Measurements from ENCODE around the gene ANKMY2.

Gene ANKMY2

GRCh38 chr7:16638282-16639280 is 7.0 kb downstream of the ANKMY2 start:
- Mint-ChIP-seq H3K9me3 (no peaks in the 10 kb centered on the region), H3K36me3 (ENCODE audit: low read depth) (peaks cover 15% of the 10 kb centered on the region), H3K27me3 (ENCODE audit: low read depth) (no peaks in the 10 kb centered on the region), H3K4me1 (peaks cover 61% of the 10 kb centered on the region), H3K4me3 (no peak overlapping the region), H3K27ac (peak overlapping the region in 2 of 3 experiments; percentile 35 to 60)
- no peak for TF ChIP-seq CTCF (IDR thresholded peaks at IDR 0.05; ENCODE audit: unreplicated experiment in 3 of 3)

- H3K4me3 Mint-ChIP-seq, result peak overlapping the region in 1 of 3 experiments; percentile 3
- peak overlapping the region; percentile 31 to 60 (median 35) for H3K27ac Mint-ChIP-seq
- peaks cover 51% of the 10 kb centered on the region for H3K4me1 Mint-ChIP-seq
- H3K36me3 Mint-ChIP-seq (ENCODE audit: low read depth), result peaks cover 16% of the 10 kb centered on the region
- TF ChIP-seq CTCF (IDR thresholded peaks at IDR 0.05; ENCODE audit: unreplicated experiment in 3 of 3), result no peak
- H3K27me3 Mint-ChIP-seq (ENCODE audit: low read depth), result no peaks in the 10 kb centered on the region
- H3K9me3 Mint-ChIP-seq, result no peaks in the 10 kb centered on the region
Measured at GRCh38 chr7:16637379-16637778, 8.2 kb downstream of the ANKMY2 start.

GRCh38 chr7:16636555-16637101 is 8.9 kb downstream of the ANKMY2 start:
- Mint-ChIP-seq H3K4me3 (no peak overlapping the region), H3K4me1 (peaks cover 46% of the 10 kb centered on the region), H3K27me3 (ENCODE audit: low read depth) (no peaks in the 10 kb centered on the region), H3K9me3 (no peaks in the 10 kb centered on the region), H3K36me3 (ENCODE audit: low read depth) (peaks cover 22% of the 10 kb centered on the region), H3K27ac (peak overlapping the region; percentile 31 to 60 (median 45))
- TF ChIP-seq CTCF (IDR thresholded peaks at IDR 0.05; ENCODE audit: unreplicated experiment in 3 of 3), result no peak

GRCh38 chr7:16634271-16634738 is 11.2 kb downstream of the ANKMY2 start:
- H3K4me1 Mint-ChIP-seq, result peaks cover 40% of the 10 kb centered on the region
- no peaks in the 10 kb centered on the region for H3K9me3 Mint-ChIP-seq
- H3K27ac Mint-ChIP-seq, result peak overlapping the region in 1 of 3 experiments; percentile 37
- H3K4me3 Mint-ChIP-seq, result no peak overlapping the region
- no peaks in the 10 kb centered on the region for H3K27me3 Mint-ChIP-seq (ENCODE audit: low read depth)
- no peak for TF ChIP-seq CTCF (IDR thresholded peaks at IDR 0.05; ENCODE audit: unreplicated experiment in 3 of 3)
- H3K36me3 Mint-ChIP-seq (ENCODE audit: low read depth), result peaks cover 27% of the 10 kb centered on the region

GRCh38 chr7:16630654-16631053 is 14.9 kb downstream of the ANKMY2 start:
- H3K4me3 Mint-ChIP-seq, result no peak overlapping the region
- peaks cover 30% of the 10 kb centered on the region for H3K36me3 Mint-ChIP-seq (ENCODE audit: low read depth)
- peaks cover 12% of the 10 kb centered on the region for H3K4me1 Mint-ChIP-seq
- H3K27ac Mint-ChIP-seq, result no peak overlapping the region
- no peak for TF ChIP-seq CTCF (IDR thresholded peaks at IDR 0.05; ENCODE audit: unreplicated experiment in 3 of 3)
- H3K27me3 Mint-ChIP-seq (ENCODE audit: low read depth), result no peaks in the 10 kb centered on the region
- H3K9me3 Mint-ChIP-seq, result no peaks in the 10 kb centered on the region
